Neural cell (in vitro differentiated cells): ENCODE measurements around the gene TRIM10.

ENCODE experiments used
- EP300 ChIP-seq: fragments of 450-650 bp; conservative IDR thresholded peaks from 2 replicates; pipeline ENCODE4 v1.6.1; 2014; ENCODE audit warnings: antibody characterized with exemption, mild to moderate bottlenecking, moderate library complexity; ENCODE audit not compliant: poor library complexity, severe bottlenecking
- MXI1 ChIP-seq: fragments of 450-650 bp; conservative IDR thresholded peaks from 2 replicates; pipeline ENCODE4 v1.6.1; 2014; ENCODE audit warnings: antibody characterized with exemption, mild to moderate bottlenecking; ENCODE audit not compliant: poor library complexity, severe bottlenecking
- TAF1 ChIP-seq: IDR thresholded peaks from 2 replicates; pipeline ENCODE4 v1.6.1; 2012; ENCODE audit warnings: low read depth
- TF ChIP-seq, protein P1 (sequence below): fragments of 450-650 bp; IDR thresholded peaks from 2 replicates; pipeline ENCODE4 v1.5.1; 2014; ENCODE audit warnings: antibody characterized with exemption, mild to moderate bottlenecking, moderate library complexity; ENCODE audit not compliant: poor library complexity, severe bottlenecking
- TF ChIP-seq, protein P2 (sequence below): IDR thresholded peaks from 2 replicates; pipeline ENCODE4 v1.6.1; 2012; ENCODE audit warnings: borderline replicate concordance

DNA sequence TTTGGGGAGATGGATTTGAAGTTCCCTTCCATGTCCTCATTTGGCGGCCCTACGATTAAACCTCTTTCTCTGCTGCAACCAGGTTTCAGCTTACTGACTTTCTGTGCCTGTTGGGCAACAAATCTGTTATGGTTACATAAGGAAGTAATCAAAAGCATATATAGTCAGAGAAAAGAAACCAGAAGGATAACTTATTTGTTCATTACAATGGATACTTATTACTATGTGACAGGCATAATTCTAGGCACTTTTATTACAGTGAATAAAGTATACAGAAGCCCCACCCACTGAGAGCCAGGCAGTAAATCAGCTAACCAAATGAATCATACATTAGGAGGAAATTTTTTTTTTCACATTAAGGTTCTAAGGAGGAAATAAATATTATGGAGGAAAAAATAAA, 38.5 kb downstream of the TRIM10 start:
- TF ChIP-seq, protein P1, sequence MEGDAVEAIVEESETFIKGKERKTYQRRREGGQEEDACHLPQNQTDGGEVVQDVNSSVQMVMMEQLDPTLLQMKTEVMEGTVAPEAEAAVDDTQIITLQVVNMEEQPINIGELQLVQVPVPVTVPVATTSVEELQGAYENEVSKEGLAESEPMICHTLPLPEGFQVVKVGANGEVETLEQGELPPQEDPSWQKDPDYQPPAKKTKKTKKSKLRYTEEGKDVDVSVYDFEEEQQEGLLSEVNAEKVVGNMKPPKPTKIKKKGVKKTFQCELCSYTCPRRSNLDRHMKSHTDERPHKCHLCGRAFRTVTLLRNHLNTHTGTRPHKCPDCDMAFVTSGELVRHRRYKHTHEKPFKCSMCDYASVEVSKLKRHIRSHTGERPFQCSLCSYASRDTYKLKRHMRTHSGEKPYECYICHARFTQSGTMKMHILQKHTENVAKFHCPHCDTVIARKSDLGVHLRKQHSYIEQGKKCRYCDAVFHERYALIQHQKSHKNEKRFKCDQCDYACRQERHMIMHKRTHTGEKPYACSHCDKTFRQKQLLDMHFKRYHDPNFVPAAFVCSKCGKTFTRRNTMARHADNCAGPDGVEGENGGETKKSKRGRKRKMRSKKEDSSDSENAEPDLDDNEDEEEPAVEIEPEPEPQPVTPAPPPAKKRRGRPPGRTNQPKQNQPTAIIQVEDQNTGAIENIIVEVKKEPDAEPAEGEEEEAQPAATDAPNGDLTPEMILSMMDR, result no peak
- TF ChIP-seq MXI1 (no peak), TAF1 (no peak), EP300 (no peak)
- TF ChIP-seq, protein P2, sequence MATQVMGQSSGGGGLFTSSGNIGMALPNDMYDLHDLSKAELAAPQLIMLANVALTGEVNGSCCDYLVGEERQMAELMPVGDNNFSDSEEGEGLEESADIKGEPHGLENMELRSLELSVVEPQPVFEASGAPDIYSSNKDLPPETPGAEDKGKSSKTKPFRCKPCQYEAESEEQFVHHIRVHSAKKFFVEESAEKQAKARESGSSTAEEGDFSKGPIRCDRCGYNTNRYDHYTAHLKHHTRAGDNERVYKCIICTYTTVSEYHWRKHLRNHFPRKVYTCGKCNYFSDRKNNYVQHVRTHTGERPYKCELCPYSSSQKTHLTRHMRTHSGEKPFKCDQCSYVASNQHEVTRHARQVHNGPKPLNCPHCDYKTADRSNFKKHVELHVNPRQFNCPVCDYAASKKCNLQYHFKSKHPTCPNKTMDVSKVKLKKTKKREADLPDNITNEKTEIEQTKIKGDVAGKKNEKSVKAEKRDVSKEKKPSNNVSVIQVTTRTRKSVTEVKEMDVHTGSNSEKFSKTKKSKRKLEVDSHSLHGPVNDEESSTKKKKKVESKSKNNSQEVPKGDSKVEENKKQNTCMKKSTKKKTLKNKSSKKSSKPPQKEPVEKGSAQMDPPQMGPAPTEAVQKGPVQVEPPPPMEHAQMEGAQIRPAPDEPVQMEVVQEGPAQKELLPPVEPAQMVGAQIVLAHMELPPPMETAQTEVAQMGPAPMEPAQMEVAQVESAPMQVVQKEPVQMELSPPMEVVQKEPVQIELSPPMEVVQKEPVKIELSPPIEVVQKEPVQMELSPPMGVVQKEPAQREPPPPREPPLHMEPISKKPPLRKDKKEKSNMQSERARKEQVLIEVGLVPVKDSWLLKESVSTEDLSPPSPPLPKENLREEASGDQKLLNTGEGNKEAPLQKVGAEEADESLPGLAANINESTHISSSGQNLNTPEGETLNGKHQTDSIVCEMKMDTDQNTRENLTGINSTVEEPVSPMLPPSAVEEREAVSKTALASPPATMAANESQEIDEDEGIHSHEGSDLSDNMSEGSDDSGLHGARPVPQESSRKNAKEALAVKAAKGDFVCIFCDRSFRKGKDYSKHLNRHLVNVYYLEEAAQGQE, result no peak
